Measurements from ENCODE around the gene CPSF4L.
"Not testable (repeated sequence)": the region's sequence is repeated elsewhere in the genome, so short reads cannot be mapped to it uniquely, and the experiment has no call there.

Gene CPSF4L
- long read RNA-seq, donor 1 = 0 reads
- long read RNA-seq, donor 2 = 0 reads
- long read RNA-seq, donor 3 = 0 reads
- long read RNA-seq, donor 4, partial matches to known transcripts = 45 of 45 reads
- long read RNA-seq, donor 4, other reads (novel, unspliced or antisense) = 0 of 45 reads
- long read RNA-seq, donor 5 = 0 reads
- long read RNA-seq, donor 6 = 0 reads
- long read RNA-seq, donor 7 = 0 reads
- long read RNA-seq, donor 8 = 0 reads

DNA sequence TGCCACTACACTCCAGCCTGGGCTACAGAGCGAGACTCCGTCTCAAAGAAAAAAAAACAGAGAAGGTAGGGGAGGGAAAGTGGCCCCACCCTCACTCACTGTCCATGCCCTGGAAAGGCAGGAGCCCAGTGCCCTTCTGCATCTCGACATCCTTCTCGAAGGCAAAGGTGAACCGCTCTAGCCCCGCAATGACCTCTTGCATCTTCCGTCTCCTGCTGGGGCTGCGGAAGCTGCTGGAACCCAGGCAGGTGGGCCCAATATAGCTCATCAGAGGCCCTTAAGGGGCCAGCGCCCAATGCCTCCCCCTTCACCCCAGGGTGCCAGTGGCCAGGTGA lies at the start of gene CPSF4L:
TSS of gene CPSF4L (minus strand) at position 264 of the 335 bp plus-strand sequence. CDS start at position 202, 62 bp downstream.
- DNase-seq = no peak

DNA sequence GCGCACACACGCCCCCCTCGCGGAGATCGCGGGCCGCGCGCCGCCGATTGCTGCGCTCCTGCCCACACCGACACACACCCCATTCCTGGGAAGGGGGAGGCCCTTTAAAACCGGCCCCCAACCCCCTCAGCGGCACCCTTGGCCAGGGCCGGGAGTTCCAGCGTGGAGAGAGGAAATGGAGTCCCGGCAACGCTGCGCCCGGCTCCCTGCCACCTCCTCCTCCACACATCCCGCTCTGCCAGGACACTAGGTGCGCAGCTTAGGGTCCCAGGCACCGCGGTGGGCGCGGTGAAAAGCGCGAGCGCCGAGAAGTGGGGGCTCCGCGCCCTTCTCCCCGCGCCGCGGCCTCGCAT lies 49.7 kb upstream of the CPSF4L start:
- no peak for DNase-seq

DNA sequence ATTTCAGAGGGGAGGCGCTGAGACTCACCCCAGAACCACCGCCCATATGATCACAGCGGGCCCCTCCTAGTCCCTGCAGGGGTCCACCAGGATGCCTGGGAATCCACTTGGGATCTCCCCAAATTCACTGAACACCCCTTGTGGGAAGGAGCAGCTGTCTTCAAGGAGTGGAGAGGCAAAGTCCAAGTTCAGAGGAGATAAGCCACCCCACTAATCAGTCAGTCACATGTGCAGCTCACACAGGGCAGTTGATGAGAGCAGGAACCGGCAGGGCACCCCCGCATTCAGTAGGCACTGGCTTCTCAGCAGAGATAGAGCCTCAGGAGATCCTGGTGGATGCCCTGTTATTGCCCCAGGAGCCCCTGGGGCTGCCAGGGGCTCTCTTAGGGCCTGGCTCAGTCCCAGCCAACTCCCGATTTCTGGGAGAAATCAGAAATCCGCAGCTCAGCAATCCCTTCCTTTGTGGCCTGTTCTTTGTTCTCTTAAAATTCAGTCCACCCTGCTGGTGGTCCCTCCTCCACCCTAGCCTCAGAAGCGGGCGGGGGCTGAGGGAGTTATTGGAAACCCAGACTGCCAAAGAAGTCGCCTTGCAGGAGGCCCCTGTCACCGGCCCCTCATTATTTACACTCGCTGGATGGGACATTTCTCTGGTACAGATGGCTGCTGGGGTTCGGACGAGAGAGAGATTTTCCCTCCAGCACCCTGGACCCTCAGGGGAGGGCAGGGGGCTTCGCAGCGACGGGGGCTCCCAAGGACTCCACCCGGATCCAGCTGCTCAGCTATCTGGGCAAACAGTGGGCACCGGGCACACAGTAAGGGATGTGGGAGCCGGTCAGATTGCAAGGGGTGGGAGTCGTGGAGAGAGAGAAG lies 48.3 kb upstream of the CPSF4L start:
- DNase-seq = peak; percentile 72

- not testable (repeated sequence) for DNase-seq
Observed at GRCh38 chr17:73308959-73309358, 47.3 kb upstream of the CPSF4L start.

- peak; percentile 54 for DNase-seq
Observed at GRCh38 chr17:73308017-73308823, 46.5 kb upstream of the CPSF4L start.

- DNase-seq = no peak
Observed at GRCh38 chr17:73307130-73307529, 45.5 kb upstream of the CPSF4L start.

DNA sequence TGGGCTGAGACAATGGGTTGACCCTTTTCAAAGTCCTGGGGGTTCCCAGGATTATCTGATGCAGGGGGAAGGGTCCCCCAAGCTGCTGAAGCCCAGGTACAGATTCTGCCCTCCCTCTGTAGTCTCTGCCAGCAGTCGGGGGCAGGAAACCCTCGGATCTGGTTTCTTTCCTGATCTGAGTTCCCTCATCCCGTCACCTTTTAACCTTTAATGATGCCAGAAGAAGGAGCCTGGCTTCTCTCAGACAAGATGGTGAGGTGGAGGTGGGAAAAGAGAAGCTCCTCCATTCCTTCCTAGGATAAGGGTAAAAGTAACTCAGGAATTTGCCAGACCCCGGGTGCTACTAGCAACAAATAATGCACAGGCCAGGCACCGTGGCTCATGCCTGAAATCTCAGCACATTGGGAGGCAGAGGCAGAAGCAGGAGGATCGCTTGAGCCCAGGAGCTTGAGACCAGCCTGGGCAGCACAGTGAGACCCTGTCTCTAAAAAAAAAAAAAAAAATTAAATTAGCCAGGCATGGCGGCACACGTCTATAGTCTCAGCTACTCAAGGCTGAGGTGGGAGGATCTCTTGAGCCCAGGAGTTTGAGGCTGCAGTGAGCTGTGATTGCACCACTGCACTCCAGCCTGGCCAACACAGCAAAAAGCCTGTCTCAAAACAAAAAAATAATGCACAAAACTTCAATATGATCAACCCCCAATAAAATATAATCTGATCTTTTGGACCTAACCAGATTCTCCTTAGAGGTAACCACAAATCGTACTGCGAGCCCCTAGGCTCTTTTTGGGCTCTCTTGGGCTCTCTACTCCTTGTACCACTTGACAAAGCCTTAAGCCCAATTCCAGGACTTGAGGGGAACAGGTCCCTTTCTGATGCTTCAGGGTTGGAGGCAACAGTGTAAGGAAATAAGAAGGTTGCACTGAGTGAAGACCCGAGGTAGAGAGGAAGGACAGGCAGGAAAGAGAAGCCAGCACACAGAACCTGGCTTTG lies 44.5 kb upstream of the CPSF4L start:
- peak; percentile 33 for DNase-seq

GRCh38 chr17:73304971-73305812 lies 43.5 kb upstream of the CPSF4L start:
- peak; percentile 80 for DNase-seq

DNA sequence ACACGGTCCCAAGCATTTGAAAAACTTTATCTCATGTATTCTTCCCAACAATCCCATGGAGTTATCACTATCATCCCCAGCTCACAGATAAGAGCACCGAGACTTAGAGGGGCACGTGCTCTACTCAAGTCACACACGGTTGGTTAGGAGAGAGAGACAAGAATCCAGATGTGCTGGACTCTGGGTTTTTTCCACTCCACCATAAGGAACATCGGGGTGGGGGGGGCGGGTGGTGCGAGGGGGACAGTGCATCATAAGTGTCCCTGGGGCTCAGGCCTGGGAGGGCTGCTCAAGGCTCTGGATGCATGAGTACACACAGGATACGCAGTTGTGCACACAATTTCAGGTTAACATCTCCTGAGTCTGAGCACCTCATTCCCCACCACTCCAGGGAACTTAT lies 42.8 kb upstream of the CPSF4L start:
- no peak for DNase-seq

DNA sequence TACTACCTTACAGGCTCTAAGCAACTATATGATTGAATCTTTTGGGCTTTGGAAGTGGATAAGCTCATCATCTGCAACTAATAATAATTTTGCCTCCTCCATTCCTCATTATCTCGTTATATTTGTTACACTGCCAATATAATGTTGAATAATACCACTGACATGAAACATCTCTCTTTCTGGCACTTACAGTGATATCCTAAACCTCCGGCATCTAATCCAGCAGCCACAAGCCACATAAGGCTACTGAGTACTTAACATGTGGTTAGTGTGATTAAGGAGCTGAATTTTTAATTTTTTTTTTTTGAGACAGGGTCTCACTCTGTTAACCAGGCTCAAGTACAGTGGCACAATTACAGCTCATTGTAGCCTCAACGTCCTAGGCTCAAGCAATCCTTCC lies 40.5 kb upstream of the CPSF4L start:
- DNase-seq = no peak

- DNase-seq = no peak
Observed at GRCh38 chr17:73301369-73301768, 39.7 kb upstream of the CPSF4L start.

DNA sequence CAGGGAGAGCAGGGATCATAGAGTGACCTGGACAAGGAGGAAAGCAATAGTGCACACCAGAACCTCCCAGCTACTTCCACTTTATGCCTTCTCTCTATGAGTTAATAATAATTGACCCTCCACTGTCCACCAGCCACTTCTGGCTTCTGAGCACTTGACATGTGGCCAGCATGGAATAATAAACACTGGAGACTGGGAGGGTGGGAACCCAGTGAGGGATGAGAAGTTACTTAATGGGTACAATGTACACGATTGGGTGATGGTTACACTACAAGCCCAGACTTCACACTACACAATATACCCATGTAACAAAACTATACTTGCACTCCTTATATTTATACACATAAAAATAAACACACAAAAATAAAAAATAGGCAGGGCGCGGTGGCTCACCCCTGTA lies 38.7 kb upstream of the CPSF4L start:
- no peak for DNase-seq

DNA sequence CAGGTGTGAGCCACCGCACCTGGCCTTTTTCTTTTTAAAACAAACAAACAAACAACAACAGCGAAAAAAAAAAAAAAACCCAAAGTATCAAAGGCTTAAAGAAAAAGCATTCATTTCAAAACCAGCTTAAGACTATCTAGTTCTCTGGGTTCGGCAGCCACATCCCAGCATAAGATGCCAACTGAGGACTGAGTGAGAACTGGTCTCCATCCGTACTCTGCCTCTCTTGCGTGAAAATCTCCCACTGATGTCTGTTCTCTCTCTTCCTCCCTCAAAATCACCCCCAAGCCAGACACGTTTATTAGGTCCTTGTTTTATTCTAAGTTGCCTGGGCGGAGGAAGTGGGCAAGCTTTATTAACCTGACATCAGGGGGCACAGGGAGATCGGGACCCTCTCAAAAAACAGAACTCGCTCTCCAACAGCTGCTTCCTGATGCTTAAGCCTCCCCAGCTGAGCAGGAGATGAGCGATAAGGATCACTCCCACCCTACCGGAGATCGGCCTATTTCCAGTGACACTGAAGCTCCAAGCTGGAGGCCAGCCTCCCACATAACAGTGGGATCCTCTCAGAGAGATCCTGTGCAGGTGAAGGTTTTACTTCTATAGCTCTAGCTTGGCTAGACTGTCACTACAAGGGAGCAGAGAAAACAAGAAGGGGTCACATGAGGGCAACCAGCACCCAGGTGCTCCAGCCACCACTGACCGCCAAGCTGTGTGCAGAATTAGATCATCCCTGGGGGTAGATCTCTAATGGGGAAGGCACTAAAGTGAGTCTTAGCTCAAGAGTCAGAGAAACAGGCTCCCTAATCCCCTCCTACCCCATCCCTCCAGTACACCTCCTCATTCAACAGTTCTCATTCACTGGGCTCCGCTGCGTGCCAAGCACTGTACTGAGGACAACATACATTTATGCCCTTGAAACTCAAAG lies 36.5 kb upstream of the CPSF4L start:
- DNase-seq = no peak

DNA sequence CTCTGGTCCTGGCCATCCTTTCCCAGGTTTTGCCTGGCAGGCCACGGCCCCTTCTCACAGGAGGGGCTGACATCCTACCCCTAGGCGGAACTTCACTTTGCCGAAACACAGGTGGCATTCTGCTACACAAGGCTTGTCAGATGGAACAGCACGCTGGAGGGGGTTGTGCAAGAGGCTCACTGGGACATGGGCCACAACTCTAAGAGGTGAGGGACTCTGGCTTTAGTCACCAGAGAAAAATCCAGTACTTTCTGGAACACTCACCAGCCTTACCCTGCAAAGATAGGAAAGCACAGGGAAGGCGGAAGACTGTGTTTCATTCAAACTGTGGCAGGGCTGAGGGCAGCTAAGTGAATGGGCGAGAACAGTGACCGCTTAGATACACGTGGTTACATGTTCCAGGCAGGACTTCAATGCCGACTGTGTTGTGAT lies 31.8 kb upstream of the CPSF4L start:
- DNase-seq = peak; percentile 49

DNA sequence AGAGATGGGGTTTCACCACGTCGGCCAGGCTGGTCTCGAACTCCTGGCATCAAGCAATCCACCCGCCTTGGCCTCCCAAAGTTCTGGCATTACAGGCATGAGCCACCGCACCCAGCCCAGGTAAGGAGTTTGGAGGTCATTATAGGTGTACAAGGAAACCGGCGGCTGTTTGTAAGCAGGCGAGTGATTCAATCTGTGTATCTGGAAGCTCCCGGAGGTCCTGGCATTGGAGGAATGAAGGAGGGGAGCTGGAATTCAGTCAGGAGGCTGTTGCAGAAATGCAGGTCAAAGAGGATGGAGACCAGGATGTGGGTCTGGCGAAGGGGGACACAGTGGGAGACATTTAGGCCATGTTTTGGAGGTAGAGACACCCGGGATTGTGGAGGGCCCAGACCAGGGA lies 31.4 kb upstream of the CPSF4L start:
- no peak for DNase-seq

GRCh38 chr17:73292031-73292531 lies 30.4 kb upstream of the CPSF4L start:
- no peak for DNase-seq

DNA sequence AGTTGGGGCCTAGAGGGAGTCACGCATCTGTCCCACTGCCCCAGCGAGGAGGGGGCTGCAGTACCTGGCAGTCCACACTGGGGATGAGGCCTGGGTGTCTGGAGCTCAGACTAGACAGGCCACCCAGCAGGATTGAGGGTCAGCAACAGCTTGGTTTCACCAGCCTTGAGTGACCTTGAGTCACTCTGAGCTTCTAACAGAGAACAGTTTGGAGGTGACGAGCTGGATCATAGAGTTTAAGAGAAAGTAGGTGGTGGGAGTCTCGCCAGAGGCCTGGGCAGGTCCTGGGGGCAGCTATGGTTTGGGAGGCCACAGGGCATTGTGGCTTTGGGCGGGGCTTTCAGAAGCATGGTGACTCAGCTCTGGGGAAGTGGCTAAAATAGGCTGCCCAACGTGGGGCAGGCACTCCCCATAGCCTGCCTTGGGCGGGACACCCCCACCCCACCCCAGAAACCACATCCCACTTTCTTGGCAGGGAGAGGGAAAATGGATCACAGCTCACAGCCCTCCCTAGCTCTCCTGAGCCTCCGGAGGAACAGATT lies 29.7 kb upstream of the CPSF4L start:
- no peak for DNase-seq

GRCh38 chr17:73290399-73291259 lies 28.9 kb upstream of the CPSF4L start:
- DNase-seq = no peak

All from right kidney (tissue), 9 donors.